K562 treated with DMSO at 1 percent for 4 hours (cell line): ENCODE measurements around the gene HDAC1. TPM values are rescaled to one million over a fixed set of nuclear protein-coding genes. Genes with fewer than 3 reads are reported as not detected.

Experiments
- total RNA-seq: library from RNA; unstranded; fragments of 300-600 nt; gene quantifications from 2 replicates; pipeline ENCODE4 v1.2.3, GENCODE V29; 2022; ENCODE audit not compliant: insufficient read depth

The HDAC1 gene
- total RNA-seq: 207 and 208 TPM in 2 replicates

GRCh38 chr1:32291708-32292538 lies at the start of gene HDAC1:
Gene HDAC1 (plus strand): TSS chr1:32292083. CDS start chr1:32292170, 87 bp downstream.

GRCh38 chr1:32246888-32247273 lies 45.0 kb upstream of the HDAC1 start, which contains the start of gene FAM167B:
Gene FAM167B (plus strand): TSS chr1:32247222. CDS start chr1:32247422, 200 bp downstream.

GRCh38 chr1:32250893-32251716 lies 40.8 kb upstream of the HDAC1 start, which contains the start of gene LCK:
Gene LCK (plus strand): TSS chr1:32251265. CDS start chr1:32274330, 23,065 bp downstream.

GRCh38 chr1:32335790-32336590 lies 44.1 kb downstream of the HDAC1 start, which contains the start of gene MARCKSL1:
Gene MARCKSL1 (minus strand): TSS chr1:32336233. CDS start chr1:32336033, 200 bp downstream.

GRCh38 chr1:32362474-32363313 lies 70.8 kb downstream of the HDAC1 start, which contains the start of the genes FAM229A and TSSK3:
Gene FAM229A (minus strand): TSS chr1:32362485. CDS start chr1:32362091, 394 bp downstream.
Gene TSSK3 (plus strand): TSS chr1:32362539. CDS start chr1:32362702, 163 bp downstream.

Other genes with a start within 250 kb of the HDAC1 start
- gene TMEM39B, start 219.1 kb upstream of the HDAC1 start, total RNA-seq: 31.6 and 35.5 TPM in 2 replicates
- gene KPNA6, start 184.0 kb upstream of the HDAC1 start, total RNA-seq: 16.6 and 21.4 TPM in 2 replicates
- gene TXLNA, start 112.4 kb upstream of the HDAC1 start, total RNA-seq: 39.0 and 39.7 TPM in 2 replicates
- 26.5 and 34.8 TPM in 2 replicates for gene CCDC28B, start 91.5 kb upstream of the HDAC1 start, total RNA-seq
- gene IQCC, start 86.4 kb upstream of the HDAC1 start, total RNA-seq: 6.0 and 6.8 TPM in 2 replicates
- not detected in 2 replicates for gene DCDC2B, start 83.0 kb upstream of the HDAC1 start, total RNA-seq
- gene TMEM234, start 69.7 kb upstream of the HDAC1 start, total RNA-seq: 5.3 and 6.7 TPM in 2 replicates
- gene EIF3I, start 69.7 kb upstream of the HDAC1 start, total RNA-seq: 336 and 344 TPM in 2 replicates
- gene FAM167B, start 44.9 kb upstream of the HDAC1 start, total RNA-seq: not detected in 2 replicates
- not detected in 2 replicates for gene LCK, start 40.8 kb upstream of the HDAC1 start, total RNA-seq
- gene MARCKSL1, start 44.1 kb downstream of the HDAC1 start, total RNA-seq: 73.9 and 74.4 TPM in 2 replicates
- gene FAM229A, start 70.4 kb downstream of the HDAC1 start, total RNA-seq: 21.4 and 29.8 TPM in 2 replicates
- 2.4 TPM in 1 of 2 replicates, not detected in the other for gene TSSK3, start 70.5 kb downstream of the HDAC1 start, total RNA-seq
- gene BSDC1, start 102.4 kb downstream of the HDAC1 start, total RNA-seq: 36.4 and 60.1 TPM in 2 replicates
- gene ZBTB8B, start 173.0 kb downstream of the HDAC1 start, total RNA-seq: not detected in 2 replicates
- gene ZBTB8A, start 247.3 kb downstream of the HDAC1 start, total RNA-seq: not detected in 2 replicates